Gastrocnemius medialis (tissue), 4 donors: ENCODE results near the gene CDKN3.

Experiments
- CTCF ChIP-seq, 5 experiments: fragments of 450-650 bp in 3 of 5; fragments of 200-600 bp in 2 of 5; sonication (generic) in 2 of 5; IDR thresholded peaks in 4 of 5; conservative IDR thresholded peaks in 1 of 5; 1 replicate in 4 of 5; 2 replicates in 1 of 5; pipeline ENCODE4 v1.5.1; 2016 to 2019; ENCODE audit warnings: antibody characterized with exemption in 5 of 5, mild to moderate bottlenecking in 3 of 5, moderate library complexity in 3 of 5
- POLR2A ChIP-seq, 2 donors: fragments of 450-650 bp; IDR thresholded peaks; one replicate each; pipeline ENCODE4 v1.6.1; 2017; ENCODE audit warnings: antibody characterized with exemption in 2 of 2, mild to moderate bottlenecking in 2 of 2, moderate library complexity in 2 of 2

GRCh38 chr14:54450535-54450934 lies 53.7 kb downstream of the CDKN3 start:
- TF ChIP-seq POLR2A (IDR thresholded peaks at IDR 0.05) (no peak), CTCF (IDR thresholded peaks at IDR 0.05 in 4 of 5, conservative IDR thresholded peaks at IDR 0.05 in 1 of 5) (no peak)
